Spleen (tissue), 7 donors: ENCODE results near the gene EFNA5.

Source experiments
- CTCF ChIP-seq, 11 experiments: fragments of 200-600 bp in 7 of 11; fragments of 450-650 bp in 4 of 11; sonication (generic) in 4 of 11; IDR thresholded peaks in 8 of 11; conservative IDR thresholded peaks in 3 of 11; 1 replicate in 7 of 11; 2 replicates in 4 of 11; pipeline versions ENCODE4 v1.4.0 to v1.8.0; 2016 to 2021; ENCODE audit warnings: antibody characterized with exemption in 11 of 11, inconsistent platforms in 4 of 11, mild to moderate bottlenecking in 1 of 11
- POLR2A ChIP-seq, 3 donors: fragments of 450-650 bp; IDR thresholded peaks; one replicate each; pipeline ENCODE4 v1.5.1; 2017; ENCODE audit warnings: antibody characterized with exemption in 3 of 3, mild to moderate bottlenecking in 1 of 3
- POLR2AphosphoS5 ChIP-seq, 3 donors: sonication (generic); formaldehyde crosslinking; IDR thresholded peaks; one replicate each; pipeline ENCODE4 v1.5.1; 2017; ENCODE audit warnings: antibody characterized with exemption in 3 of 3
- donor health status: DM: no; HTN: no; CAD: no; lungs with moderate emphysema.
- donor health status: DM: no; HTN: no; CAD: no.
- donor health status: DM: no; HTN: no; CAD: no.

GRCh38 chr5:107538331-107538730, 132.4 kb downstream of the EFNA5 start:
- no peak for TF ChIP-seq POLR2A (IDR thresholded peaks at IDR 0.05)
- TF ChIP-seq CTCF (IDR thresholded peaks at IDR 0.05 in 8 of 11, conservative IDR thresholded peaks at IDR 0.05 in 3 of 11): no peak
- TF ChIP-seq POLR2AphosphoS5 (IDR thresholded peaks at IDR 0.05): no peak
